NB4 (cell line): ENCODE data around the gene IFFO2.

Experiments
- POLR2A ChIP-seq: IDR thresholded peaks from 2 replicates; pipeline ENCODE4 v1.6.1; 2011; ENCODE audit warnings: mild to moderate bottlenecking; ENCODE audit not compliant: insufficient read length; ENCODE audit errors: extremely low read depth
- TF ChIP-seq, protein P1 (sequence below): IDR thresholded peaks from one replicate; pipeline ENCODE4 v1.5.1; 2012; ENCODE audit warnings: low read depth, low read length

DNA sequence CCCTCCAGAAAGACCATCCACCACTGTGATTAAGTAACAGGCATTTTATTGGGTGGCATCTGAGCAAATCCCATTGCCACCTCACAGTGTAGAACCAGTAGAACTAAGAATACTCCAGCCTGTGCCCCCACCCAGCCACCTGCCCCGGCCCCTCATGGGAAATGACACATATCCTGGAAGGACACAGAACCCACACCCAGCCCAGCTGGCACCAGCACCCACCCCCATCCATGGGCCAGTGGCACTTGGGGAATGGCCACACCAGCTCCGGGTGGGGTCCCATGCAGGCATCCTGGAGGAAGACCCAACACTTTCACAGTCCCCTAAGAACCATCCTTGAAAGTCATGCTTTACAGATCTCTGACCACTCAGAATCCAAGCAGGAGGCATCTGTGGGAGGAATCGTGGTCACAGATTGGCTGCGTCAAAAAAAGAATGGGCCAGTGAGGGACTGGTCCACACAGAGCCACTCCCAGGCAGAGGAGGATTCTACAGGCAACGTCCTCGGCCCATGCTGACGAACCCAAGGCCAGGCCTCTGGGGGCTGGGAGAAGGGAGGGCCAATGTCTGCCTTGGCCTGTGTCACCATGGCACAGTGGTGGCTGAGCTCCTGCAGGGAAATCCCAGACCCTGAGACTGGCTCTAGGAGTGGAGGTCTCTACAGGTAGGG lies 84.9 kb downstream of the IFFO2 start:
- TF ChIP-seq, protein P1, sequence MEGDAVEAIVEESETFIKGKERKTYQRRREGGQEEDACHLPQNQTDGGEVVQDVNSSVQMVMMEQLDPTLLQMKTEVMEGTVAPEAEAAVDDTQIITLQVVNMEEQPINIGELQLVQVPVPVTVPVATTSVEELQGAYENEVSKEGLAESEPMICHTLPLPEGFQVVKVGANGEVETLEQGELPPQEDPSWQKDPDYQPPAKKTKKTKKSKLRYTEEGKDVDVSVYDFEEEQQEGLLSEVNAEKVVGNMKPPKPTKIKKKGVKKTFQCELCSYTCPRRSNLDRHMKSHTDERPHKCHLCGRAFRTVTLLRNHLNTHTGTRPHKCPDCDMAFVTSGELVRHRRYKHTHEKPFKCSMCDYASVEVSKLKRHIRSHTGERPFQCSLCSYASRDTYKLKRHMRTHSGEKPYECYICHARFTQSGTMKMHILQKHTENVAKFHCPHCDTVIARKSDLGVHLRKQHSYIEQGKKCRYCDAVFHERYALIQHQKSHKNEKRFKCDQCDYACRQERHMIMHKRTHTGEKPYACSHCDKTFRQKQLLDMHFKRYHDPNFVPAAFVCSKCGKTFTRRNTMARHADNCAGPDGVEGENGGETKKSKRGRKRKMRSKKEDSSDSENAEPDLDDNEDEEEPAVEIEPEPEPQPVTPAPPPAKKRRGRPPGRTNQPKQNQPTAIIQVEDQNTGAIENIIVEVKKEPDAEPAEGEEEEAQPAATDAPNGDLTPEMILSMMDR, result no peak
- TF ChIP-seq POLR2A, result no peak
